ENCODE results near the gene GINS1. TPM values are rescaled to one million over a fixed set of nuclear protein-coding genes. Genes with fewer than 3 reads are reported as not detected.

The GINS1 gene
- total RNA-seq, 2 donors from 2014 or later: 2.2 to 6.0 TPM

- TF ChIP-seq CTCF (IDR thresholded peaks at IDR 0.05) (no peak), POLR2A (IDR thresholded peaks at IDR 0.05) (no peak)
- no peaks in the 10 kb centered on the region for H3K36me3 ChIP-seq
- H3K4me3 ChIP-seq: no peak overlapping the region
- H3K4me1 ChIP-seq (replicated peaks): no peaks in the 10 kb centered on the region
- intact Hi-C loops (cut with DNase I): no loop called here
- H3K27ac ChIP-seq: no peak overlapping the region
- H3K9me3 ChIP-seq: no peaks in the 10 kb centered on the region
- no peaks in the 10 kb centered on the region for H3K27me3 ChIP-seq (replicated peaks; ENCODE audit: insufficient read depth)
- DNase-seq (ENCODE audit: low spot score): no peak
- 97% methylated on average over 7 of the region's 7 CpGs for WGBS
Measured at GRCh38 chr20:25402583-25402982, 4.9 kb upstream of the GINS1 start.

GRCh38 chr20:25408170-25408547, 686 bp downstream of the GINS1 start:
- no peak overlapping the region for H3K27ac ChIP-seq
- TF ChIP-seq CTCF (IDR thresholded peaks at IDR 0.05) (no peak), POLR2A (IDR thresholded peaks at IDR 0.05) (no peak), POLR2AphosphoS5 (IDR thresholded peaks at IDR 0.05) (no peak)
- DNase-seq (ENCODE audit: low spot score): no peak
- no peaks in the 10 kb centered on the region for H3K9me3 ChIP-seq
- H3K4me3 ChIP-seq: peak overlapping the region; percentile 42 to 46
- WGBS: 6% methylated on average over 4 of the region's 4 CpGs
- intact Hi-C loops (cut with DNase I): loop anchor here (5.0 kb wide), 1 partner anchor 416 kb away; the partner anchor contains the start of gene APMAP
- H3K36me3 ChIP-seq: no peaks in the 10 kb centered on the region
- no peaks in the 10 kb centered on the region for H3K27me3 ChIP-seq (replicated peaks; ENCODE audit: insufficient read depth)
- H3K4me1 ChIP-seq (replicated peaks): peaks cover 3% of the 10 kb centered on the region

GRCh38 chr20:25408890-25409289, 1.4 kb downstream of the GINS1 start:
- H3K27ac ChIP-seq: no peak overlapping the region
- no peaks in the 10 kb centered on the region for H3K36me3 ChIP-seq
- intact Hi-C loops (cut with DNase I): loop anchor here (5.0 kb wide), 1 partner anchor 417 kb away; the partner anchor contains the start of gene APMAP
- DNase-seq (ENCODE audit: low spot score): no peak
- TF ChIP-seq CTCF (IDR thresholded peaks at IDR 0.05) (no peak), POLR2AphosphoS5 (IDR thresholded peaks at IDR 0.05) (no peak), POLR2A (IDR thresholded peaks at IDR 0.05) (no peak)
- H3K4me3 ChIP-seq: no peak overlapping the region
- H3K27me3 ChIP-seq (replicated peaks; ENCODE audit: insufficient read depth): no peaks in the 10 kb centered on the region
- H3K4me1 ChIP-seq (replicated peaks): peaks cover 3% of the 10 kb centered on the region
- no peaks in the 10 kb centered on the region for H3K9me3 ChIP-seq
- 83% methylated on average over 5 of the region's 5 CpGs for WGBS

- intact Hi-C loops (cut with DNase I): no loop called here
- TF ChIP-seq CTCF (IDR thresholded peaks at IDR 0.05): no peak
- Histone ChIP-seq H3K36me3 (no peaks in the 10 kb centered on the region), H3K27ac (no peak overlapping the region), H3K4me1 (replicated peaks) (no peaks in the 10 kb centered on the region), H3K27me3 (replicated peaks; ENCODE audit: insufficient read depth) (no peaks in the 10 kb centered on the region), H3K4me3 (no peak overlapping the region), H3K9me3 (no peaks in the 10 kb centered on the region)
- no peak for DNase-seq (ENCODE audit: low spot score)
- WGBS: 94% methylated on average over 1 of the region's 1 CpG
Measured at GRCh38 chr20:25418776-25419175, 11.3 kb downstream of the GINS1 start.

GRCh38 chr20:25421102-25421501, 13.6 kb downstream of the GINS1 start:
- Histone ChIP-seq H3K27me3 (replicated peaks; ENCODE audit: insufficient read depth) (no peaks in the 10 kb centered on the region), H3K36me3 (no peaks in the 10 kb centered on the region), H3K4me3 (no peak overlapping the region), H3K4me1 (replicated peaks) (no peaks in the 10 kb centered on the region), H3K9me3 (no peaks in the 10 kb centered on the region), H3K27ac (no peak overlapping the region)
- no peak for DNase-seq (ENCODE audit: low spot score)
- intact Hi-C loops (cut with DNase I): no loop called here
- TF ChIP-seq POLR2AphosphoS5 (IDR thresholded peaks at IDR 0.05) (no peak), POLR2A (IDR thresholded peaks at IDR 0.05) (no peak), CTCF (IDR thresholded peaks at IDR 0.05) (no peak)
